GM23248 (cell line): ENCODE data around the gene ABHD14A. TPM values are rescaled to one million over a fixed set of nuclear protein-coding genes. Genes with fewer than 3 reads are reported as not detected.
"Not testable (repeated sequence)": the region's sequence is repeated elsewhere in the genome, so short reads cannot be mapped to it uniquely, and the experiment has no call there.

Source experiments
- DNase-seq: peaks from one replicate; pipeline ENCODE4 v3.0.0-alpha.2; 2015
- H2AFZ ChIP-seq: fragments of 200-600 bp; sonication (generic); 2 replicates; pipeline ENCODE4 v1.6.1; 2016; ENCODE audit warnings: antibody characterized with exemption
- H3F3A ChIP-seq: fragments of 200-600 bp; sonication (generic); 2 replicates; pipeline ENCODE4 v1.6.1; 2016; ENCODE audit warnings: mild to moderate bottlenecking, antibody characterized with exemption, mixed run types; ENCODE audit not compliant: insufficient read depth
- H3K27ac ChIP-seq: fragments of 200-600 bp; sonication (generic); 2 replicates; pipeline ENCODE4 v1.5.1; 2016; ENCODE audit warnings: mild to moderate bottlenecking
- H3K27me3 ChIP-seq: fragments of 200-600 bp; sonication (generic); replicated peaks from 2 replicates; pipeline ENCODE4 v1.6.1; 2016; ENCODE audit warnings: mild to moderate bottlenecking; ENCODE audit not compliant: insufficient read depth
- H3K36me3 ChIP-seq: fragments of 200-600 bp; sonication (generic); 2 replicates; pipeline ENCODE4 v1.6.1; 2016; ENCODE audit warnings: low read depth, mild to moderate bottlenecking
- H3K4me1 ChIP-seq: fragments of 200-600 bp; sonication (generic); 2 replicates; pipeline ENCODE4 v1.6.1; 2016; ENCODE audit warnings: mild to moderate bottlenecking; ENCODE audit not compliant: insufficient read depth
- H3K4me2 ChIP-seq: fragments of 200-600 bp; sonication (generic); one replicate; pipeline ENCODE4 v1.6.1; 2016; ENCODE audit warnings: mild to moderate bottlenecking; ENCODE audit not compliant: unreplicated experiment
- H3K4me3 ChIP-seq: fragments of 200-600 bp; sonication (generic); 2 replicates; pipeline ENCODE4 v1.5.1; 2016; ENCODE audit warnings: mild to moderate bottlenecking
- H3K79me2 ChIP-seq: fragments of 200-600 bp; sonication (generic); 2 replicates; pipeline ENCODE4 v1.6.1; 2016; ENCODE audit warnings: mild to moderate bottlenecking; ENCODE audit not compliant: insufficient read depth
- H3K9ac ChIP-seq: fragments of 200-600 bp; sonication (generic); 2 replicates; pipeline ENCODE4 v1.6.1; 2016; ENCODE audit warnings: mild to moderate bottlenecking
- H3K9me2 ChIP-seq: fragments of 200-600 bp; sonication (generic); 2 replicates; pipeline ENCODE4 v1.6.1; 2016; ENCODE audit warnings: mixed run types, mild to moderate bottlenecking, moderate library complexity; ENCODE audit not compliant: insufficient read depth
- H3K9me3 ChIP-seq: fragments of 200-600 bp; sonication (generic); one replicate; pipeline ENCODE4 v1.6.1; 2017; ENCODE audit warnings: low read depth
- H4K20me1 ChIP-seq: fragments of 200-600 bp; sonication (generic); 2 replicates; pipeline ENCODE4 v1.6.0; 2016; ENCODE audit not compliant: insufficient read depth
- EZH2 ChIP-seq: fragments of 200-600 bp; sonication (generic); IDR thresholded peaks from 2 replicates; pipeline ENCODE4 v1.6.1; 2018; ENCODE audit warnings: antibody characterized with exemption, mild to moderate bottlenecking; ENCODE audit not compliant: insufficient read depth, poor library complexity, severe bottlenecking
- EZH2phosphoT487 ChIP-seq: fragments of 200-600 bp; sonication (generic); IDR thresholded peaks from 2 replicates; pipeline ENCODE4 v1.6.1; 2018; ENCODE audit warnings: antibody characterized with exemption, moderate library complexity, mild to moderate bottlenecking, low read depth; ENCODE audit not compliant: insufficient read depth
- WGBS, 2 experiments: methylation state at CpG; one replicate each; pipeline ENCODE4 v1.1.6; 2015 to 2017; ENCODE audit warnings: low lambda C conversion rate in 2 of 2, low coverage in 1 of 2; ENCODE audit errors: missing lambda C conversion rate in 2 of 2; 5-methylcytosine and 5-hydroxymethylcytosine counted together
- in situ Hi-C: fragments of 300-500 bp; cut with MboI; formaldehyde crosslinking; loops from 2 replicates; pipeline ENCODE4 v1.15.0; 2020
- polyA plus RNA-seq: library from polyadenylated mRNA; unstranded; fragments of >200 nt; fragmentation: Nextera tagmentation; extraction: Ambion mirVana; gene quantifications from 2 replicates; pipeline ENCODE4 v1.2.1, GENCODE V29; 2016
- total RNA-seq: library from RNA; depleted of rRNA; stranded (reverse); fragments of >200 nt; shearing (Covaris generic); gene quantifications from 2 replicates; pipeline ENCODE4 v1.2.3, GENCODE V29; 2014; rRNA removed

The ABHD14A gene
- total RNA-seq (33.1 and 37.9 TPM in 2 replicates), polyA plus RNA-seq (33.0 and 35.5 TPM in 2 replicates)

- Histone ChIP-seq H3K27ac (peak within 1 kb of the TSS; percentile 75), H3K9ac (peak within 1 kb of the TSS; percentile 92), H3K4me3 (peak within 1 kb of the TSS; percentile 92), H3K9me3 (no peaks in the 10 kb centered on the region), H3F3A (peaks cover 15% of the 10 kb centered on the region), H3K36me3 (no peaks in the 10 kb centered on the region), H3K27me3 (no peaks in the 10 kb centered on the region), H4K20me1 (no peaks in the 10 kb centered on the region), H3K9me2 (no peaks in the 10 kb centered on the region), H2AFZ (peak within 1 kb of the TSS; percentile 96), H3K4me2 (peak within 1 kb of the TSS; percentile 98), H3K79me2 (peaks cover 23% of the 10 kb centered on the region), H3K4me1 (peaks cover 12% of the 10 kb centered on the region)
- 1% methylated on average over 48 to 59 of the region's 63 CpGs for WGBS, 2 experiments
- DNase-seq: peak; percentile 88
- in situ Hi-C loops: no loop called here
- TF ChIP-seq EZH2phosphoT487 (no peak), EZH2 (no peak)
Observed at GRCh38 chr3:51974963-51975851, at the start of gene ABHD14A. TSS of gene ABHD14A (plus strand) at chr3:51975064. CDS start at chr3:51975136, 72 bp downstream.

GRCh38 chr3:51927061-51927977 is 47.5 kb upstream of the ABHD14A start:
- in situ Hi-C loops: no loop called here
- no peaks in the 10 kb centered on the region for H3K9me2 ChIP-seq
- no peaks in the 10 kb centered on the region for H3K36me3 ChIP-seq
- no peak overlapping the region for H3K4me2 ChIP-seq
- TF ChIP-seq EZH2: no peak
- no peak for TF ChIP-seq EZH2phosphoT487
- H4K20me1 ChIP-seq: no peaks in the 10 kb centered on the region
- no peak overlapping the region for H3K4me3 ChIP-seq
- no peaks in the 10 kb centered on the region for H3F3A ChIP-seq
- no peak overlapping the region for H2AFZ ChIP-seq
- WGBS, 2 experiments: 79 to 84% methylated on average over 5 of the region's 5 CpGs
- no peak overlapping the region for H3K9ac ChIP-seq
- no peak for DNase-seq
- no peak overlapping the region for H3K27ac ChIP-seq
- no peaks in the 10 kb centered on the region for H3K9me3 ChIP-seq
- no peaks in the 10 kb centered on the region for H3K79me2 ChIP-seq
- H3K4me1 ChIP-seq: no peaks in the 10 kb centered on the region
- no peaks in the 10 kb centered on the region for H3K27me3 ChIP-seq

DNA sequence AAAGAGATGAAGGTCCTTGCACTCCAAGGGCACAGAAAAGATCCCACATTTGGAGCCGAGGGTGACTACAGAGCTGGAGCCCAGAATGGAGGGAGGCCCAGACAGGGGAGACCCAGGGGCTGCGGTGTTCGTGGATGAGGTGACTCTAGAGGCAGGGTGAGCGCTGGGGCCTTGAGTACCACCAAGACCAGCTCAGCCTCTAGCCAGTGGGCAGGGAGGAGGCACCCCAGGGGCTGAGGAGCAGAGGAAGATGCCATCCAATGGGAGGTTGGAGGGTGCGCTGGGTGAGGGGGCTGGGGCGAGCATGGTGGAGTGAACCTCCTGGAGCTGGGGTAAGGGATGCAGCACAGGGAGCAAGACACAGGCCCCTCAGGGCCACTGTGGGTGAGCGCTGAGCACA is 46.4 kb upstream of the ABHD14A start:
- Histone ChIP-seq H3K9me2 (no peaks in the 10 kb centered on the region), H3K4me2 (no peak overlapping the region), H3K27ac (no peak overlapping the region), H3K4me1 (no peaks in the 10 kb centered on the region), H3K27me3 (no peaks in the 10 kb centered on the region), H3K9ac (no peak overlapping the region), H3K9me3 (no peaks in the 10 kb centered on the region), H3F3A (no peaks in the 10 kb centered on the region), H3K4me3 (no peak overlapping the region), H3K79me2 (no peaks in the 10 kb centered on the region), H4K20me1 (no peaks in the 10 kb centered on the region), H2AFZ (no peak overlapping the region), H3K36me3 (no peaks in the 10 kb centered on the region)
- DNase-seq: no peak
- in situ Hi-C loops: no loop called here
- TF ChIP-seq EZH2phosphoT487: no peak
- no peak for TF ChIP-seq EZH2
- 70 to 72% methylated on average over 7 of the region's 7 CpGs for WGBS, 2 experiments

GRCh38 chr3:51928981-51929380 is 45.9 kb upstream of the ABHD14A start:
- H3K27ac ChIP-seq, H3K4me1 ChIP-seq, H3K9me3 ChIP-seq, H3K4me3 ChIP-seq, H3K9me2 ChIP-seq, H3K27me3 ChIP-seq, H3K79me2 ChIP-seq, H3K4me2 ChIP-seq, DNase-seq, H3K9ac ChIP-seq, in situ Hi-C loops, H4K20me1 ChIP-seq, H3F3A ChIP-seq, H3K36me3 ChIP-seq, H2AFZ ChIP-seq: not testable (repeated sequence)
- WGBS, 2 experiments: 97 to 98% methylated on average over 3 of the region's 3 CpGs
